Ramos (cell line): ENCODE data around the gene GNG7.
"Not testable (repeated sequence)": the region's sequence is repeated elsewhere in the genome, so short reads cannot be mapped to it uniquely, and the experiment has no call there.

ENCODE experiments used
- in situ Hi-C: fragments of 300-500 bp; cut with MboI; formaldehyde crosslinking; loops from one replicate; pipeline ENCODE4 v1.14.3; 2022; ENCODE audit warnings: low sequenced_read_pairs; ENCODE audit not compliant: unreplicated experiment

Gene GNG7

GRCh38 chr19:2529473-2529918 is 173.0 kb downstream of the GNG7 start:
- in situ Hi-C loops = no loop called here

GRCh38 chr19:2528675-2529101 is 173.8 kb downstream of the GNG7 start:
- in situ Hi-C loops = no loop called here

GRCh38 chr19:2527686-2528085 is 174.8 kb downstream of the GNG7 start:
- in situ Hi-C loops = no loop called here

- in situ Hi-C loops = no loop called here
Measured at GRCh38 chr19:2527171-2527570, 175.3 kb downstream of the GNG7 start.

DNA sequence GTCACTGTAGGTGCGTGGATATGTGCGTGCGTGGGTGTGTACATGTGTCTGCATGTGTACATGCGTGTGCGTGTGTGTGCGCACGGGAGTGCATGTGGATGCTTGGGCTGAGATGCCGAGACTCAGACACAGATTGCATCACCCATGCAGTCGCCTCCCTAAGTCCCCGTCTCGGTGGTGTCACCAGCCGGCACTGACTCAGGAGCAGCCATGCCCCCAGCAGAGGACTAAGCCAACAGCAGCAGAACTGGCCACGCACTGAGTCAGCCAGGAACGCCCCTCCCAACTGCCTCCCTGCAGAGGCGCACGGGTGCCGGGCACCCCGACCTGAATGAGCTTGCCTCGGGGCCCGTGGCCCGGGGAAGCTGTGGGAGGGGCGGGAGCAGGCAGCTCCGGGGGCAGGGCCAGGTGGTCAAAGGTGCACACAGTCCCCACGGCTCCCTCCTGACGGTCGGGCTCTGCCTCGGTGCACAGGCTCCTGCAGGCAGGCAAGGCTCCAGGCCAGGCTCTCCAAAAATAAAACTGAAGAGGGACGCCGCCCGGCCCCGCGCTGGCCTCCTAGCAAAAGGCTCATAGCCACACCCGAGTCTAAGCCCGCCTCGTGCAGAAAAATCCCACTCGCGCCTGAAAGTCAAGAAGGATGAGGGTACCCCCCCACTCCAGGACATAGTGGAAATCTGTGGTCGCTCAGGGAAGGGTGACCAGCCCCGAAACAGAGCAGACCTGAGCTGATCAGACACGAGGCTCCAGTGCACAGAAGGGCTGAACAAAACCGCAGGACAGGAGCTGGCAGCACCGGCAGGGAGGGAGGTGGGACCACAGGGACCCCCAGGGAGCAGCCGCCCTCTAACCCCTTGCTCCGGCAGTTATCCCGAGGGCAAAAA is 177.4 kb downstream of the GNG7 start:
- in situ Hi-C loops = no loop called here

- in situ Hi-C loops = no loop called here
Measured at GRCh38 chr19:2524361-2524839, 178.1 kb downstream of the GNG7 start.

DNA sequence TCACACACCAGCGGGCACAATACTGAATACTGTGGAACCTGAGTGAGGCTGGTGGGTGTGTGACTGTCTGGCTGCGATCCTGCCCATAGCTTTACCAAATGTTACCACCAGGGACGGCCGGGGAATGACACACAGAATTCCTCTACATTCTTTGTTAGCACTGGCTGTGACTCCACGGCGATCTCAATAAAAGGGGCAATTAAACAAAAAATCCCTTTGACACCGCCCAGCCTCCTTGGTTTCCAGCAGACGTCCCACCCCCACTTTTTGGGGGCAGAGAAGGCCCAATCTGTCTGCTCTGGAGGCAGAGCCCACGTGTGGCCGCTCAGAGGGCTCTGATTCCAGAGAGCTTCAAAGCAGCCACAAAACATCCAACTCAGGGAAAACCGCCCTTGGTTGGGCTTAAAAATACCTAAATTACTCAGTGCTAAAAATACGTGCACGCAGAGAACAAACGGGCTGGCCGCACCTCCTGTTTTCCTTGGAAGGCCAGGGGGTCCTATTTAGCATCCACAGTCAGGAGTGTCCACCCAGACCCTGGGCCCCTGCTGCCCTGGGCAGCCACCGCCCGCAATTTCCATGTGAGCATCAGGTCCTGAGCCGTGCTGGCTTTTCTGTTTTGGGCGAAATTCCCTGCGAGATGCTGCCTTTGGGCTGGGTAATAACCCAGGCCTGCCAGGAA is 178.7 kb downstream of the GNG7 start:
- in situ Hi-C loops = no loop called here

DNA sequence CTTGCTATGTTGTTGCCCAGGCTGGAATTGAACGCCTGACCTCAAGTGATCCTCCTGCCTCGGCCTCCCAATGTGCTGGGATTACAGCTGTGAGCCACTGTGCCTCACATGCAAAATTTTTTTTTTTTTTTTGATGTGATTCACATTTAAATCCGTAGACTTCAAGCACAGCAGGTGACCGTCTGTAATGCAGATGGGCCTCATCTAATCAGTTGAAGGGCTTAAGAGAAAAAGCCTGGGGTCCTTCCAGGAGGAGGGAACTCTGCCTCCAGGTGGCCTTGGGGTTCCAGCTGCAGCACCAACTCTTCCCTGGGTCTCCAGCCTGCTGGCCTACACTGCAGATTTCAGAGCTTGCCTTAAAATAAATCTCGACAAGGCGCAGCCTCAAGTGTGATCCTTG is 183.0 kb downstream of the GNG7 start:
- in situ Hi-C loops = no loop called here

- in situ Hi-C loops = not testable (repeated sequence)
Measured at GRCh38 chr19:2518856-2519255, 183.6 kb downstream of the GNG7 start.

- in situ Hi-C loops = no loop called here
Measured at GRCh38 chr19:2517881-2518601, 184.5 kb downstream of the GNG7 start.

- in situ Hi-C loops = no loop called here
Measured at GRCh38 chr19:2516727-2517126, 185.8 kb downstream of the GNG7 start.

DNA sequence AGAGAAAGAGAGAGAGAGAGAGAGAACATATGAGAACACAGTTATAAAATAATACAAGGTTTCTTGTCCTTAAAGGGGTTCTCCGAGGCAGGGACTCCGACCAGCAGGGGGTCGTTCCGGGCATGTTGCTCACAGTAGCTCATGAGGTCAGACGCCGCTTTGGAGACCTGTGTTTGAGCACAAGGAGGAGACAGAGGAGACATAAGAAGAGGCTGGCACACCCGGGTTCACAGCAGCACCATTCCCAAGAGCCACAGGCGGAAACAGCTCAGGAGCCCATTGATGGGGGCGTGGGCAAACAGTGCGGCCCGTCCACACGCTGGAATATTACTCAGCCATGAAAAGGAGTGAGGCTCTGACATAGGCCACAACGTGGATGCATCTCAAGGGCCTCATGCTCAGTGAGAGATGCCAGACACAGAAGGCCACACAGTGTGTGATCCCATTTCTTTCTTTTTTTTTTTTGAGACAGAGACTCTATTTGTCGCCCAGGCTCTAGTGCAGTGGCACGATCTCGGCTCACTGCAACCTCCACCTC is 187.4 kb downstream of the GNG7 start:
- in situ Hi-C loops = no loop called here

DNA sequence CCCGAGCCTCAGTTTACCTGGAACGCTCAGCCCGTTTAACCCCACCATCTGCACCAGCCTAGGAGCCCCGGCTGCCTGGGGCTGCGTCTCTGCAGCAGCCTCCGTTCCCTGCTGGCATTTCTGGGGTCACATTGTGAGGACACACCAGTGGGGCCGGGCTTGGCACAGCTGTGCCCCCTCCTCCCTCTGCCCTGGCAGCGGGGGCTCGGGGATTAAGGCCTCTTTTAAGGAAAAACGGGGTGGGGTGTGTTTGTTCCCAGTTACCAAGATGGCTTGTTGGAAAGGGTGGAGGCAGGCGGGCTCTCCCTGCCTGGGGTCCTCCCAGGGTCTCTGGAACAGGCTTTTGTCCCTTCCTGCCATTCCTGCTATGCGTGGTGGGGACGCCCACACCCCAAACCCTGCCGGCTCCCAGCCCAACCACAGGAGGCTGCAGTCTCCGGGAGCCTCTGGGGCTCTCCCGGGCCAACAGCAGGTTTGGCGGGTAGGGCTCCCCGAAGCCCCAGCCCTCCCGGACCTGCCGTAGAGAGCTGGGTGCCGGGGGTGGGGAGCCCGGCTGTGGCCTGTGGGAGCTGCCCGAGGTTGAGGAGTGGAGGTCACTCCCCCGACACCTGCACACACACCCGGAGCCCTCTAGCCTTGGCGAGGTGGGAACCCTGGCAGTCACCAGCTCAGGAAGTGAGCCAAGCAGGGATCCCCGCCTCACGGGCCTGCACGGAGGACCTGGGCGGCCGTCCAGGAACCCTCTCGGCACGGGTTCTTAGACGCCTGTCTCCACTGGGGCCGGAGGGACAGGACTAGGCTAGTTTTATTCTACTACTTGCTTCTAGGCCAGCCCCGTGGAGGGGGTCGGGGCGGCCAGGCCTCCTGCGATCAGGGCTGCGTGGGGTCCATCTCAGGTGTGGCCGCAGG is 189.7 kb downstream of the GNG7 start:
- in situ Hi-C loops = no loop called here

DNA sequence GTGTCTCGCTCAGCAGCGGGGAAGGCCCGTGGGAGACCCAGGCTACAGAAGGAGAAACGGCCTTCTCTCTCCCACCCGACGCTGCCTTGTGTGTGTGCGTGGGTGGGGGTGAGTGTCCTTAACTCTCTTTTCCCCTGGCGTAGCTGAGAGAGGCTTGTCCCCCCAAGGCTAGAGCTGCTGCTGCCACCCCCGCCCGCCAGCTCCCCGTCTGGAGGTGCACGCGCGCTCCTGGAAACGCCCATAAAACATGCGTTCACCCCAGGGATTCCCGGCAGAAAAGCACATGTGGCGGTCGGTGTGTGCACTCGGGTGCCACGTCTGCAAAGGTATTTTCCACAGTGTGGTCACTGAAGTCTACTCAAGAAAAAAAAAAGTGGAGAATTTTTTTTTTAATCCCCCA is 190.5 kb downstream of the GNG7 start:
- in situ Hi-C loops = no loop called here

- in situ Hi-C loops = no loop called here
Measured at GRCh38 chr19:2511570-2511969, 190.9 kb downstream of the GNG7 start.

DNA sequence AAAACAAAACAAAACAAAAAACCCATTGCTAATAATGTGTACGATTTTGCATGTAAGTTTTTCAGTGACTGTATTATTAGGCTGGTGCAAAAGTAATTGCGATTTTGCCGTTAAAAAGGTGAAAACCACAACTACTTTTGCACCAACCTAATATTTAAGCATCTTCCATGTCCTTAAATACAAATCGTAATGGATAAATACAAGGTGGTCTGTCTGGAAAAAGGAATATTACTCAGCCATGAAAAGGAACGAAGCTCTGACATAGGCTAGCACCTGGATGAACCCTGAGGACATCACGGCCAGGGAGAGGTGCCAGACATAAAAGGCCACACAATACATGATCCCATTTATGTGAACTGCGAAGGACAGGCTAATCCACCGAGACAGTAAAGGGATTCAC is 193.4 kb downstream of the GNG7 start:
- in situ Hi-C loops = no loop called here

GRCh38 chr19:2507109-2507508 is 195.4 kb downstream of the GNG7 start:
- in situ Hi-C loops = no loop called here

GRCh38 chr19:2506656-2507055 is 195.8 kb downstream of the GNG7 start:
- in situ Hi-C loops = not testable (repeated sequence)

DNA sequence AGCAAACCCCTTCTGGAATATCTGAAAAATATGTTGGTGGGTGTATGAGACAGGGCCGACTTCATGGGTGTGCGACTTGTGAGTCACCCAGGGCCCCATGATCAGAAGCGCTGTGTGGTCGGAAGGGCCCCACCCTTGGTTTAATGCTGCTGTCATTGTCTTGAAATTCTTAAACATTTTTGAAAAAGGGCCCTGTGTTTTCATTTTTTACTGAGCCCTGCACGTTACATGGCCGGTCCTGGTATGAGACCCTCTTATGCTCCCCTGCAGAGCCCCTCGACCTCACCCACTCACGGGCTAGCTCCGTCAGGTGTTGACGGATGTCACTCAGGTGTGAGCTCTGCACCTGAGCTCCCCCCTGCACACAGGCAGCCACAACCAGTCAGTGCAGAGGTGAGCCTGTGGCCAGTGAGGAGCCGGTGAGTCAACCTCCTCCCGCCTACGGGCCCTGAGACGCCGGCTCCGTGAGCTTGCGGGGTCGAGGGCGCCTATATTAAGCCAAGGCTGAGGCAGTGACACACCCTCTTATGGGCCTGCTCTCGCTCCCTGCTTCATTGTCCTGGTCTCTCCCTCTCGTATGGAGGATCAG is 198.9 kb downstream of the GNG7 start:
- in situ Hi-C loops = no loop called here
